SK-N-SH (cell line): ENCODE results near the gene PYGB. TPM values are rescaled to one million over a fixed set of nuclear protein-coding genes. Genes with fewer than 3 reads are reported as not detected.

ENCODE experiments used
- CTCF ChIA-PET: fragments of 300-600, 350-600 bp; formaldehyde crosslinking; extraction: SDS; loops from one replicate; lab custom pipeline; 2021; lab: Yijun Ruan, JAX
- POLR2A ChIA-PET: fragments of 350-600 bp; sonication (Branson Sonifier 250); formaldehyde crosslinking; extraction: SDS; loops from one replicate; lab custom pipeline; 2020; ENCODE audit warnings: antibody characterized with exemption, inconsistent platforms; lab: Yijun Ruan, JAX
- DNase-seq: peaks from one replicate; pipeline ENCODE4 v3.0.0; 2012
- H2AFZ ChIP-seq: fragments of 200-600 bp; sonication (generic); 2 replicates; pipeline ENCODE4 v1.8.1; 2016; ENCODE audit warnings: antibody characterized with exemption, mild to moderate bottlenecking, low read depth
- H3F3A ChIP-seq: fragments of 200-600 bp; sonication (generic); replicated peaks from 2 replicates; pipeline ENCODE3; 2016; ENCODE audit warnings: antibody characterized with exemption, mild to moderate bottlenecking; ENCODE audit not compliant: insufficient read depth
- H3K27ac ChIP-seq, 2 experiments: fragments of 200-500 bp in 1 of 2; fragments of 200-600 bp in 1 of 2; sonication (Bioruptor generic) in 1 of 2; sonication (generic), shearing (Covaris generic) in 1 of 2; 2 replicates each; pipeline versions ENCODE4 v1.5.1 to v1.6.1; 2014 to 2016; ENCODE audit warnings: low read depth in 2 of 2, inconsistent platforms in 1 of 2, low read length in 1 of 2, mild to moderate bottlenecking in 1 of 2, mixed read lengths in 1 of 2
- H3K27me3 ChIP-seq: fragments of 200-600 bp; sonication (generic), shearing (Covaris generic); 2 replicates; pipeline ENCODE4 v1.6.1; 2016; ENCODE audit warnings: mixed run types; ENCODE audit not compliant: insufficient read depth
- H3K36me3 ChIP-seq, 2 experiments: fragments of 200-500 bp in 1 of 2; fragments of 200-600 bp in 1 of 2; sonication (Bioruptor generic) in 1 of 2; sonication (generic) in 1 of 2; replicated peaks in 1 of 2; 2 replicates each; pipeline versions ENCODE3 to v1.5.1; 2014 to 2016; ENCODE audit warnings: low read length in 1 of 2, mild to moderate bottlenecking in 1 of 2; ENCODE audit not compliant: insufficient read depth in 2 of 2, control insufficient read depth in 1 of 2
- H3K4me1 ChIP-seq, 2 experiments: fragments of 200-500 bp in 1 of 2; fragments of 200-600 bp in 1 of 2; sonication (Bioruptor generic) in 1 of 2; sonication (generic), shearing (Covaris generic) in 1 of 2; 2 replicates each; pipeline versions ENCODE4 v1.5.1 to v1.6.1; 2014 to 2016; ENCODE audit warnings: low read depth in 1 of 2, low read length in 1 of 2, mixed run types in 1 of 2; ENCODE audit not compliant: insufficient read depth in 2 of 2, control insufficient read depth in 1 of 2
- H3K4me2 ChIP-seq: fragments of 200-600 bp; sonication (generic), shearing (Covaris generic); 2 replicates; pipeline ENCODE4 v1.6.1; 2017; ENCODE audit warnings: mixed run types
- H3K4me3 ChIP-seq, 2 experiments: fragments of 200-500 bp in 1 of 2; fragments of 200-600 bp in 1 of 2; sonication (Bioruptor generic) in 1 of 2; sonication (generic), shearing (Covaris generic) in 1 of 2; 2 replicates each; pipeline versions ENCODE4 v1.5.1 to v1.8.1; 2014 to 2016; ENCODE audit warnings: low read depth in 2 of 2, inconsistent platforms in 1 of 2, low read length in 1 of 2, mild to moderate bottlenecking in 1 of 2, mixed read lengths in 1 of 2, moderate library complexity in 1 of 2
- H3K79me2 ChIP-seq: fragments of 200-600 bp; sonication (generic); 2 replicates; pipeline ENCODE4 v1.8.1; 2017; ENCODE audit warnings: mild to moderate bottlenecking; ENCODE audit not compliant: insufficient read depth
- H3K9ac ChIP-seq: fragments of 200-600 bp; sonication (generic); 2 replicates; pipeline ENCODE4 v1.6.1; 2017; ENCODE audit warnings: mixed run types
- H3K9me2 ChIP-seq: fragments of 200-600 bp; sonication (generic); 2 replicates; pipeline ENCODE4 v1.6.1; 2017; ENCODE audit warnings: mixed run types
- H3K9me3 ChIP-seq: fragments of 200-600 bp; sonication (generic); 2 replicates; pipeline ENCODE4 v1.6.1; 2017; ENCODE audit warnings: mixed run types, mild to moderate bottlenecking, moderate library complexity
- H4K20me1 ChIP-seq: fragments of 200-600 bp; sonication (generic); 2 replicates; pipeline ENCODE4 v1.6.1; 2017; ENCODE audit warnings: mild to moderate bottlenecking, mixed run types; ENCODE audit not compliant: insufficient read depth
- EP300 ChIP-seq, 2 experiments: IDR thresholded peaks; 2 replicates each; pipeline versions ENCODE4 v1.4.0 to v1.6.1; 2012; ENCODE audit warnings: borderline replicate concordance in 1 of 2, low read depth in 1 of 2, low read length in 1 of 2
- FOXJ3 ChIP-seq: sonication (generic); formaldehyde crosslinking; IDR thresholded peaks from 2 replicates; pipeline ENCODE4 v1.5.1; 2020; ENCODE audit warnings: mild to moderate bottlenecking, missing genetic modification reagents
- GABPA ChIP-seq: IDR thresholded peaks from 2 replicates; pipeline ENCODE4 v1.4.0; 2012; ENCODE audit warnings: low read depth, mild to moderate bottlenecking
- IRF3 ChIP-seq: fragments of 150-350 bp; IDR thresholded peaks from 2 replicates; pipeline ENCODE4 v1.6.1; 2016; ENCODE audit warnings: mild to moderate bottlenecking, low read depth, low read length
- MEF2A ChIP-seq: IDR thresholded peaks from 2 replicates; pipeline ENCODE4 v1.4.0; 2012; ENCODE audit warnings: low read depth, borderline replicate concordance
- NRF1 ChIP-seq: IDR thresholded peaks from 2 replicates; pipeline ENCODE4 v1.6.1; 2012; ENCODE audit warnings: low read depth, mild to moderate bottlenecking, low read length
- PBX3 ChIP-seq: IDR thresholded peaks from 2 replicates; pipeline ENCODE4; 2012
- POLR2AphosphoS5 ChIP-seq: IDR thresholded peaks from 2 replicates; pipeline ENCODE4 v1.6.1; 2012; ENCODE audit warnings: low read depth, low read length
- RCOR1 ChIP-seq: fragments of 150-350 bp; IDR thresholded peaks from 2 replicates; pipeline ENCODE4 v1.6.1; 2017; ENCODE audit warnings: antibody characterized with exemption, low read length
- REST ChIP-seq: IDR thresholded peaks from 2 replicates; pipeline ENCODE4 v1.6.1; 2012; ENCODE audit warnings: mild to moderate bottlenecking, low read depth, low read length, moderate library complexity
- SIN3A ChIP-seq: IDR thresholded peaks from 2 replicates; pipeline ENCODE4 v1.6.1; 2012; ENCODE audit warnings: low read depth, mild to moderate bottlenecking, low read length, moderate library complexity, borderline replicate concordance
- SMC3 ChIP-seq: IDR thresholded peaks from 2 replicates; pipeline ENCODE4 v1.6.1; 2012; ENCODE audit warnings: low read depth, low read length, improper control_type of control experiment
- TAF1 ChIP-seq: IDR thresholded peaks from 2 replicates; pipeline ENCODE4 v1.6.1; 2012; ENCODE audit warnings: low read depth, mild to moderate bottlenecking, low read length, moderate library complexity, borderline replicate concordance
- TEAD4 ChIP-seq: IDR thresholded peaks from 2 replicates; pipeline ENCODE4 v1.4.0; 2012; ENCODE audit warnings: mild to moderate bottlenecking, borderline replicate concordance; ENCODE audit not compliant: insufficient read depth
- USF1 ChIP-seq: IDR thresholded peaks from 2 replicates; pipeline ENCODE4 v1.4.0; 2012; ENCODE audit warnings: low read depth, borderline replicate concordance
- WGBS: methylation state at CpG from one replicate; pipeline ENCODE4 v1.1.6; 2017; ENCODE audit warnings: low lambda C conversion rate; 5-methylcytosine and 5-hydroxymethylcytosine counted together
- polyA plus RNA-seq, 3 experiments: library from polyadenylated mRNA; depleted of rRNA; stranded (reverse); fragments of >200 nt; gene quantifications; 2 replicates each; pipeline ENCODE4 v1.2.3, GENCODE V29; 2012
- TF ChIP-seq, protein P1 (sequence below): IDR thresholded peaks from 2 replicates; pipeline ENCODE4 v1.4.0; 2012; ENCODE audit warnings: low read depth, borderline replicate concordance

Gene PYGB
- polyA plus RNA-seq, 1 of the 3 experiments (the other 2 are of a cell fraction): 35.8 TPM

- H3K79me2 ChIP-seq: no peaks in the 10 kb centered on the region
- H3K9me2 ChIP-seq: no peaks in the 10 kb centered on the region
- no peak overlapping the region for H3K4me2 ChIP-seq
- ChIA-PET CTCF (interaction anchor here (1.8 to 1.9 kb wide), 2 partner anchors 16 to 32 kb away, joined by 6 to 8 read pairs; partner anchors contain the start of gene PYGB), POLR2A (interaction anchor here (1.3 kb wide), 1 partner anchor 31 kb away, joined by 3 read pairs; the partner anchor contains the start of gene PYGB)
- H4K20me1 ChIP-seq: no peaks in the 10 kb centered on the region
- no peak overlapping the region; a peak in 1 of 4 replicates for H3K27ac ChIP-seq
- peaks cover 0 to 16% of the 10 kb centered on the region in 2 experiments; a peak in 1 of 4 replicates for H3K4me1 ChIP-seq
- H3K36me3 ChIP-seq: peaks cover 3 to 79% of the 10 kb centered on the region in 2 experiments
- no peaks in the 10 kb centered on the region for H3K9me3 ChIP-seq
- H2AFZ ChIP-seq: no peak overlapping the region
- DNase-seq: no peak
- TF ChIP-seq EP300 (IDR thresholded peaks at IDR 0.05; ENCODE audit: borderline replicate concordance in 1 of 2, low read depth in 1 of 2, low read length in 1 of 2): no peak
- TF ChIP-seq USF1: no peak
- TF ChIP-seq RCOR1: no peak
- TF ChIP-seq TEAD4: no peak
- TF ChIP-seq FOXJ3 (CRISPR knock-in tag): no peak
- TF ChIP-seq, protein P1, sequence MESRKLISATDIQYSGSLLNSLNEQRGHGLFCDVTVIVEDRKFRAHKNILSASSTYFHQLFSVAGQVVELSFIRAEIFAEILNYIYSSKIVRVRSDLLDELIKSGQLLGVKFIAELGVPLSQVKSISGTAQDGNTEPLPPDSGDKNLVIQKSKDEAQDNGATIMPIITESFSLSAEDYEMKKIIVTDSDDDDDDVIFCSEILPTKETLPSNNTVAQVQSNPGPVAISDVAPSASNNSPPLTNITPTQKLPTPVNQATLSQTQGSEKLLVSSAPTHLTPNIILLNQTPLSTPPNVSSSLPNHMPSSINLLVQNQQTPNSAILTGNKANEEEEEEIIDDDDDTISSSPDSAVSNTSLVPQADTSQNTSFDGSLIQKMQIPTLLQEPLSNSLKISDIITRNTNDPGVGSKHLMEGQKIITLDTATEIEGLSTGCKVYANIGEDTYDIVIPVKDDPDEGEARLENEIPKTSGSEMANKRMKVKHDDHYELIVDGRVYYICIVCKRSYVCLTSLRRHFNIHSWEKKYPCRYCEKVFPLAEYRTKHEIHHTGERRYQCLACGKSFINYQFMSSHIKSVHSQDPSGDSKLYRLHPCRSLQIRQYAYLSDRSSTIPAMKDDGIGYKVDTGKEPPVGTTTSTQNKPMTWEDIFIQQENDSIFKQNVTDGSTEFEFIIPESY: no peak
- no peak for TF ChIP-seq SMC3
- no peak for TF ChIP-seq IRF3
- TF ChIP-seq POLR2AphosphoS5: no peak
- TF ChIP-seq REST: no peak
- no peak for TF ChIP-seq SIN3A
- TF ChIP-seq GABPA: no peak
- no peak for TF ChIP-seq PBX3
- TF ChIP-seq MEF2A: no peak
- no peak for TF ChIP-seq TAF1
- TF ChIP-seq NRF1: no peak
- 91% methylated on average over 17 of the region's 26 CpGs for WGBS
- no peak overlapping the region for H3K4me3 ChIP-seq
- H3K27me3 ChIP-seq: no peaks in the 10 kb centered on the region
- no peaks in the 10 kb centered on the region for H3F3A ChIP-seq
- no peak overlapping the region for H3K9ac ChIP-seq
Measured at GRCh38 chr20:25278636-25279361, 30.9 kb downstream of the PYGB start.
